ENCODE data around the gene C2CD2.

The C2CD2 gene

DNA sequence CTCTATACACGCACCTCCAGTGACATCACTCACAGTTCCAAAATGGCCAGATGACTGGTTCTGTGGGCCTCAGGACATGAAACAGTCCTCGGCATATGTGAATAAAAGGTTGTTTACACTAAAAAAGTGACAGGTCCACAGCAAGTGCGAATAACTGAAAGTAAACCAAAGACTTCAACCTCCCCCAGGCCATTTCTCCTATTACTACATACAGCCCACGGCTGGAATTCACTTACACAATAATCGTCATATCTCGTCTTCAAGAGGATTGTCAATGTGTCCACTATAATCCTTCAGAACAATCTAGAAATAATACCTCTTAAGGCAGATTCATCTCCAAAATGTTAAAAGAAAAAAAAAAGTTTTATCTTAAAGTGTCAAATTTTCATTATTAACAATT lies 72.8 kb downstream of the C2CD2 start:
- DNase-seq = no peak

GRCh38 chr21:41880153-41880552 lies 73.7 kb downstream of the C2CD2 start:
- no peak for DNase-seq

DNA sequence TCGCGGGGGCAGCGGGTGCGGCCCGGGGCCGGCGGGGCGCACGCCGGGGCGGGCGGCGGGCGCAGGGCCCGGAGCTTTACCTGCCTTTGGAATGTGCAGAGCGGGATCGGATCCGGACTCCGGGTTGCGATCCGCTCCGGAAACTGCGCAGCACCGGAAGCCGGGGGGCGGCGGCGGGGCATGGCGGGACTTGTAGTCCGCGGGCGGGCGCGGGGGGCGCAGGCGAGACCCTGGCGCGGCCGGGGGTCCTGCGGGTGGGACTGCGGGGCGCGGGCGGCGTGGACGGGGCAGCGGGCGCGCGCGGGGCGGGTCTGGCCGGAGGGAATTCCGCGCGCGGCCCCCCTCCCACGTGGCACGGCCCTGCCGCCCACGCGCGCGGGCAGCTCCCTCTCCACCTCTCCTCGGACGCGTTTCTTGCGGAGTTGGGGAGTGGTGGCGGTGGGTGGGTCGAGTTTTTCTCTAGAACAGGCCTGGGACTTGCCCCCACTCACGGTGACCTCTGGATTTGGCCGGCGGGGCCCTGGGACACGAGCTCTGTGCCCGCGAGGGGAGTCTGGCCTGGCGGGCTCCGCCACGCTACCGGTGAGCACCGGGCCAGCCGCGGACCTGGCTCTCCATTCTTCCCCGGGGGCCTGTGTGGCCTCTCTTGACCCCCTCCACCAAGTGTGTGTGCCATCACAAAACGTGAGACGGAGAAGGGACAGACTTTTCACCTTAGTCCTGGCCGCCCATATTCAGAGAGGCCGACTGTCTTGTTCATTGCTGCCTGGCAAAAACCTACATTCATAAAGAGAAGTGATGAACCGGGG lies 74.4 kb downstream of the C2CD2 start, which contains the start of gene PRDM15:
Gene PRDM15, minus strand, starts transcription at position 155 of the 809 bp plus-strand sequence. CDS start 18,981 bp downstream, outside the sequence.
- DNase-seq = peak; percentile 44

DNA sequence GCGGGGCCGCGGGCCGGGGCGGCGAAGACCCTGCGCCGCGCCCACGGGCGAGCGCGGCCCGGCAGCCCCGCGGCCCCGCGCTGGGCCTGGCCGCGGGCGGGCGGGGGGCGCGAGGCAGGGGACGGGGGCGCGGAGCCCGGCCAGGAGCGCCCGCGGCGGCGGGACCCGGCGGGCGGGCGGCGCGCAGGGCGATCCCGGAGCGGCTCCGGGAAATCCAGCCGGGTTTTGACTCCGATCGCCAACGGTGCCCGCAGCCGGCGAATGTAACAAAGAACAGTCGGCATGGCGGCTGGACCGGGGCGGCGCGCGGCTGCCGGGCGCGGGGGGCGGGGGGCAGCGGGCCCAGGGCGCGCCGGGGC lies 75.0 kb downstream of the C2CD2 start:
- DNase-seq = peak; percentile 50

GRCh38 chr21:41877901-41878830 lies 75.7 kb downstream of the C2CD2 start:
- DNase-seq = no peak

GRCh38 chr21:41876928-41877652 lies 76.7 kb downstream of the C2CD2 start:
- no peak for DNase-seq

- no peak for DNase-seq
These were observed 77.4 kb downstream of the C2CD2 start for GRCh38 chr21:41876396-41876795.

- no peak for DNase-seq
These were observed 78.7 kb downstream of the C2CD2 start for GRCh38 chr21:41875086-41875485.

GRCh38 chr21:41874611-41875010 lies 79.2 kb downstream of the C2CD2 start:
- no peak for DNase-seq

DNA sequence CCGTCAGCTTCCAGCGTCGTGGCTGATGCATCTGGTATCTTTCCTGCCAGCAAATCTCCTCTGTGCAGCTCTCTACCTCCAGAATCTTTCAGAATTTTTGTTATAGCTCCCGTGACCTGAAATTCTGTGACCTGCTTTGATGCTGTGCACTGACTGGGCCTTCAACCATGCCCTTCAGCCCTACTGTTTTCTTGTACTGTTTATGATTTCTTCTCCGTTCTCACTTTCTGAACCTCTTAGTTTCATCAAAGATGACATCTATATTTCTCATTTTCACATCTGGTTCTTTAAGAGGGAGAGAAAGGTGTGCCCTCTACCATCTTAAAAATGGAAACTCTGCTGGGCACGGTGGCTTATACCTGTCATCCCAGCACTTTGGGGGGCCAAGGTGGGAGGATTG lies 80.4 kb downstream of the C2CD2 start:
- no peak for DNase-seq

- no peak for DNase-seq
These were observed 80.8 kb downstream of the C2CD2 start for GRCh38 chr21:41873005-41873404.

DNA sequence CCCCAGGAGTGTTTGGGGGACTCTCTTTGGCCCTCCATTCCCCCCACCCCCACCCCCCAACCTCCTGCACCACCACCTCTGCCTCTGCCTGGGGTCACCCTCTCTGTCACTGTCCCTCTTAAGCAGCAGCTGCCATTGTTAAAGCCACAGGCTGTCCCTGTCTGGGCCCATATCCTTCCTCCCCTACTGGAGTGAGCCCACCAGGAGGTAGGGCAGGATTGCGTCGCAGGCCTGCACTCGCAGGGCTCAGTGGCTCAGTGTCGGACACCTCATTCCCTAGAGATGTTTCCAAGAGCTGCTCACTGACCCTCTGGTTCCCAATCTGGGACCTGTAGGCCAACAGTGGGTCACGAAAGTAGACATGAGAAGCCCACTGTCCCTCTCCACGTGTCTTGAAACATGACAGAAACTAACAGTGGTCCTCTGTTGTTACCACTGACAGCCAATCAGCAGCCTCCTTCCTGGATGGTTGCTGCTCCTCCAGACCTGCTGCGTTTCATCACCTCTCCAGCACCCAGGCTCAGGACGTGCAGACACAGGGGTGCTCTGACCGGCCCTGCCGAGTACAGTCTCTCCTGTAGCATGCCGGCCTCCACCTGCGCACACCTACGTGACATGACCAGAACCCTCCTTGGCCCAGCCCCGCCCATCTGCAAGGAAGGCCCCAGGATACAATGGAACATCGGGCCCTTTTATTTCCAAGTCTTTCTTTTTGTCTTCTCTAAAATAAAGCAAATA lies 82.4 kb downstream of the C2CD2 start:
- no peak for DNase-seq

- DNase-seq = no peak
These were observed 84.0 kb downstream of the C2CD2 start for GRCh38 chr21:41869771-41870170.

DNA sequence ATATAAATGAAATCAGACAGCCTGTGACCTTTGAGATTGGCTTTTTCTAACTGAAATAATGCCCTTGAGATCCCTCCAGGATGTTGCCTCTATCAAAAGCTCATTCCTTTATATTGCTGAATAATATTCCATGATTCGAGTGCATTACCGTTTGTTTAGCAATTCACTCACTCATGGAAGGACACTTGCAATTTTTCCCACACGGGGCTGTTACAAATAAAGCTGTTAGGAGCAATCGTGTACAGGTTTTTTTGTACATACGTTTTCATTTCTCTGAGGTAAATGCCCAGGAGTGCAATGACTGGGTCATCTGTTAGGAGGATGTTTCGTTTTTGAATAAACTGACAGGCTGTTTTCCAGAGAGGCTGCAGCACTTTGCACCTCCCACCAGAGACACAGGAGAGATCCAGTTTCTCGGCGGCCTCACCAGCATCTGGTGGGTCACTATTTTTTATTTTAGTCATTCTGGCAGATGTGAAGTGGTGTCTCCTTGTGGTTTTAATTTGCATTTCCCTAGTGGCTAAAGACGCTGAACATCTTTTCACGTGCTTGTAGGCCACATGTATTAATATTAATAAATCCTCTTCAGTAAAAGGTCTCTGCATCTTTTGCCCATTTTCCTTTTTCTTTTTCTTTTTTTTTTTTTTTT lies 85.6 kb downstream of the C2CD2 start:
- DNase-seq = no peak

- DNase-seq = no peak
These were observed 86.5 kb downstream of the C2CD2 start for GRCh38 chr21:41867313-41867712.

DNA sequence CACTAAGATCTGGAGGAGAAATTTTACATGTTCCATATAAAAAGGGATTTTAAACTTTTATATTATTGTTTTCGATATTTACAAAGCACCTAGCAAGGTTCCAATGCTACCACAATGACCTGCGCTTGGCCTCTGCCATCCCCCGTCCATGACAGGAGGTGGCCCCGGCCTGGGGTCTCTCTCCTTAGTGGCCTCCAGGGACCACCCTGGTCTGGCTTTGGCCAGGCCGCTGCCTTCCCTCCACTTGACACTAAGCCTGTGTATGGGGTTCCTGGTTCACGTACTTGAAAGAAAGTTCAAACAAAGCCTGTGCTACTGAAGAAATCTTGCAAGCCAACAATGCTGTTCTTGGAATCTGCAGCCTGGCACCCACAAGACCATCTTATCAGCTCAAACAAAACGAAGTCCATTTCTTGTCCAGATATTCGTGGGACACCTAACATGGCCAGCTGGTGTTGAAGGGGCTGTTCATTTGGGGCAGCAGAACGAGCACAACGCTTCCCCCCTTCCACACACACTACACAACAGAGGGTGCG lies 87.5 kb downstream of the C2CD2 start:
- no peak for DNase-seq

GRCh38 chr21:41865002-41865777 lies 88.6 kb downstream of the C2CD2 start:
- DNase-seq = no peak

DNA sequence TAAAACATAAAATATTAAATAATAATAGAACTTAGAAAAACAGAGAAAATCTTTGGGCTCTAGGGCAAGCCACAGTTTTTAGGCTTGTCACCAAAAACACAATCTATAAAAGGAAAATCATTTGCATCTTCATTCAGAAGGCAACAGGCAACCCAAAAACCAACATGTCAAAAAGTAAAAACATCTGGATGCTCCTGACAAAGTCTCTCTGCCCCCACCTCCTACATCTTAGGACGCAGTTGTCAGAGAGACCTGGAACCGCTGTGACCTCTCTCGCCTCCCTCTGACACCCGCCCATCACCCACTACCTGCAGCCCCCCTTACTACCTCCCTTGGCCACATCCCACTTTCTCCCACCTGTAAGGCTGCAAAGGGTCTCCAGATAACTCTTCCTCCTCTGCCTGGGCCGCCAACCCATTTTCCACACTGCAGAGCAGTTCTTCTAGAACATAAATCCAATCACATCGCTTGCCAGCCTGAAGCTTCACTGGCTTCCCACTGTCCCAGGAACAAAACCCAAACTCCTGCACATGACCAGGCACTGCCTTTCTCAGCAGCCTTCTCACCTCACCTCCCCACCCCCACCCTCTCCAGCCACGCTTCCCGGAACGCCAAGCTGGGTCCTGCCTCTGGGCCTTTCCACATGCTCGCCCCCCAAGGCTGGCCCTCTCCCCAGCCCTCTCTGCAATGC lies 89.4 kb downstream of the C2CD2 start:
- DNase-seq = no peak

DNA sequence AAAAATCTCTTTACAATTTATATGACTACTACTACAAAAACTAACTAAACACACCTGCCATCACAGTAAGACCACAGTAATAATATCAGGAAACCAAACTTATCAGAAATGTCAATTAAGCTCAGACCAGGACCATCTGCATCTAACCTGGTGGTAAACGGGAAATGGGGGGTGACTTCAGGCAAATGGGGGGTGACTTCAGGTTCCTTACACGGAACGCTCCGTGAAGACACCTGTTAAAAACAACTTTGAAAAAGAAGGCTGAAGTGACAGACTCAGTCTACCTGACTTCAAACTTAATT lies 90.4 kb downstream of the C2CD2 start:
- no peak for DNase-seq

- no peak for DNase-seq
These were observed 91.8 kb downstream of the C2CD2 start for GRCh38 chr21:41861987-41862386.

Data from DMS79 (cell line).